Stomach (tissue), 9 donors: Measurements from ENCODE around the gene SCAMP4. TPM values are rescaled to one million over a fixed set of nuclear protein-coding genes. Genes with fewer than 3 reads are reported as not detected.

Source experiments
- DNase-seq, 2 donors: peaks; one replicate each; pipeline versions ENCODE4 v3.0.0 to v3.0.0-alpha.2; 2013 to 2019
- H3K27ac ChIP-seq, 5 donors: fragments of 200-600 bp in 4 of 5; sonication (generic) in 4 of 5; one replicate each; pipeline ENCODE4 v1.5.1; 2013 to 2019; ENCODE audit warnings: mild to moderate bottlenecking in 1 of 5, moderate library complexity in 1 of 5
- H3K27me3 ChIP-seq, 3 donors: fragments of 200-600 bp; sonication (generic); one replicate each; pipeline ENCODE4 v1.5.1; 2017 to 2019; ENCODE audit warnings: mixed run types in 1 of 3
- H3K36me3 ChIP-seq, 4 donors: fragments of 200-600 bp; sonication (generic); 1 replicate in 3 of 4; 2 replicates in 1 of 4; pipeline ENCODE4 v1.5.1; 2016 to 2019
- H3K4me1 ChIP-seq, 4 donors: fragments of 200-600 bp; sonication (generic); one replicate each; pipeline ENCODE4 v1.5.1; 2016 to 2019
- H3K4me3 ChIP-seq, 4 donors: fragments of 200-600 bp; sonication (generic) in 3 of 4; one replicate each; pipeline ENCODE4 v1.5.1; 2016 to 2019; ENCODE audit warnings: mild to moderate bottlenecking in 1 of 4
- H3K9me3 ChIP-seq, 4 donors: fragments of 200-600 bp; sonication (generic); one replicate each; pipeline ENCODE4 v1.5.1; 2016 to 2019
- CTCF ChIP-seq, 7 experiments: fragments of 450-650 bp in 4 of 7; fragments of 200-600 bp in 3 of 7; sonication (generic) in 3 of 7; IDR thresholded peaks; one replicate each; pipeline ENCODE4 v1.5.1; 2016 to 2019; ENCODE audit warnings: antibody characterized with exemption in 7 of 7, control low read depth in 2 of 7, mild to moderate bottlenecking in 1 of 7
- EP300 ChIP-seq: sonication (generic); formaldehyde crosslinking; IDR thresholded peaks from one replicate; pipeline ENCODE4 v1.6.1; 2017; ENCODE audit warnings: antibody characterized with exemption
- POLR2A ChIP-seq, 4 donors: fragments of 450-650 bp; IDR thresholded peaks; one replicate each; pipeline ENCODE4 v1.6.1; 2016; ENCODE audit warnings: antibody characterized with exemption in 4 of 4, control low read depth in 2 of 4, mild to moderate bottlenecking in 1 of 4, moderate library complexity in 1 of 4
- POLR2AphosphoS5 ChIP-seq, 3 donors: sonication (generic); formaldehyde crosslinking; IDR thresholded peaks; one replicate each; pipeline ENCODE4 v1.6.1; 2016; ENCODE audit warnings: antibody characterized with exemption in 3 of 3
- WGBS, 5 donors: extraction: QIAGEN DNeasy Blood & Tissue Kit in 3 of 5; methylation state at CpG; one replicate each; pipeline versions ENCODE4 v1.1.5 to v1.1.7; 2013 to 2018; 5-methylcytosine and 5-hydroxymethylcytosine counted together
- intact Hi-C: fragments of 100-400 bp; cut with DNase I; formaldehyde crosslinking; loops from one replicate; pipeline ENCODE4 v1.15.1; 2023; ENCODE audit warnings: low total_unique reads
- polyA plus RNA-seq, 3 donors: library from polyadenylated mRNA; stranded (reverse); fragments of 200-250 nt; gene quantifications; one replicate each; pipeline ENCODE4 v1.2.3, GENCODE V29; 2013
- total RNA-seq, 5 donors: library from RNA; depleted of rRNA; stranded (reverse); fragments of >200 nt; gene quantifications; one replicate each; pipeline versions ENCODE4 v1.1.0 to v1.2.3, GENCODE V29; 2014 to 2016
- donor health status: healthy with polysubstance abuse.
- donor health status: Bipolar disorder and iron deficiency.
- donor health status: healthy.

SCAMP4 gene
- total and polyA plus RNA-seq, 8 donors = 7.8 to 77.6 (median 18.6) TPM

- TF ChIP-seq POLR2A (IDR thresholded peaks at IDR 0.05) (no peak), CTCF (IDR thresholded peaks at IDR 0.05) (no peak), POLR2AphosphoS5 (IDR thresholded peaks at IDR 0.05) (no peak), EP300 (no peak)
- intact Hi-C loops = no loop called here
- Histone ChIP-seq H3K36me3 (peaks cover 16 to 54% (median 45%) of the 10 kb centered on the region in 4 donors), H3K27me3 (no peaks in the 10 kb centered on the region), H3K27ac (no peak overlapping the region), H3K4me1 (peaks cover 0 to 16% (median 6%) of the 10 kb centered on the region in 4 donors), H3K9me3 (no peaks in the 10 kb centered on the region), H3K4me3 (no peak overlapping the region)
- 88 to 93% (median 90%) methylated on average over 29 to 38 of the region's 38 CpGs for WGBS, 5 donors
- DNase-seq = no peak
Observed at GRCh38 chr19:1970003-1970805, 65.0 kb downstream of the SCAMP4 start.

GRCh38 chr19:1970806-1971502 lies 65.8 kb downstream of the SCAMP4 start:
- no peak for DNase-seq
- Histone ChIP-seq H3K27me3 (no peaks in the 10 kb centered on the region), H3K9me3 (no peaks in the 10 kb centered on the region), H3K27ac (no peak overlapping the region), H3K36me3 (peaks cover 20 to 54% (median 52%) of the 10 kb centered on the region in 4 donors), H3K4me3 (no peak overlapping the region), H3K4me1 (peaks cover 0 to 16% (median 6%) of the 10 kb centered on the region in 4 donors)
- intact Hi-C loops = no loop called here
- TF ChIP-seq POLR2AphosphoS5 (IDR thresholded peaks at IDR 0.05) = no peak
- WGBS, 5 donors = 90 to 95% (median 94%) methylated on average over 17 to 27 of the region's 27 CpGs

DNA sequence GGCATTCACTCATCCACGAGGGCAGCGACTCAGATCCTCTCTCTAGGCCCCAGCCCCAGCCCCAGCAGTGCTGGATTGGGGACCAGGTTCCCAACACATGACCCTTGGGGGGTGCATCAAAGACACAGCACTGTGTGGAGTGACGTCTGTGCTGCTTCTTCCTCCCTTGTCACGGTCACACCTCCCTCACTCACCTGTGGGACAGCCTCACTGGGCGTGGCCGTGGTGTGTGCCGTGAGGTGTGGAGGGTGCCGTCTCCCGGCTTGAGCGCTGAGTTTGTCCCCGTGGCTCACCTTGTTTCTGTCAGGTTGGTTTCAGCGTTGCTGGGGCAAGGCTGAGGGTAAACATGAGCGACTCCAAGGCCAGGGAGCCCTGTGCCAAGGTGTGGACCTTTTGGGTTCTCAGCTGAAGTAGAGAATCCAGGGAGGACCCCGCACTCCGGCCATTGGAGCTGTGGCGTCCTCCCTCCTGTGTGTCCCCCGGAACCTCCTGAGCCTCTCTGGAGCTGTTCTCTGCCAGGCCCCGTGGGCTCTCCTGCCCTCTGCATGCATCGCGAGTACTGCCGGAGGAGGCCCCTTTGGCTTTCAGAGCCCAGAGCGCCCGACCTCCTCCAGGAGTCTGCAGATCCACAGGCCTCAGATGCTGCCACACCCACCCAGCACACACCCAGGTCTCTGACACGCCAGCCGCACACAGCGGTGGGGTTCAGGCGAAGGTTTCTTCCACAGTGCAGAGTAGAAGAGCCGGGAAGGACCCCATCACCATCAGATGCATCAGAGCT lies 69.4 kb downstream of the SCAMP4 start:
- TF ChIP-seq EP300 = no peak
- TF ChIP-seq CTCF (IDR thresholded peaks at IDR 0.05) = no peak
- no peak for TF ChIP-seq POLR2A (IDR thresholded peaks at IDR 0.05)
- TF ChIP-seq POLR2AphosphoS5 (IDR thresholded peaks at IDR 0.05) = no peak
- WGBS, 5 donors = 59 to 77% (median 70%) methylated on average over 19 to 28 of the region's 28 CpGs
- Histone ChIP-seq H3K4me3 (no peak overlapping the region), H3K36me3 (peaks cover 28 to 81% (median 69%) of the 10 kb centered on the region in 4 donors), H3K27me3 (no peaks in the 10 kb centered on the region), H3K9me3 (no peaks in the 10 kb centered on the region), H3K4me1 (peaks cover 0 to 9% (median 4%) of the 10 kb centered on the region in 4 donors), H3K27ac (no peak overlapping the region)
- DNase-seq = no peak
- intact Hi-C loops = no loop called here

- intact Hi-C loops = no loop called here
- H3K4me1 ChIP-seq = peaks cover 0 to 9% (median 4%) of the 10 kb centered on the region in 4 donors
- TF ChIP-seq EP300 = no peak
- TF ChIP-seq POLR2A (IDR thresholded peaks at IDR 0.05) = no peak
- no peak for TF ChIP-seq CTCF (IDR thresholded peaks at IDR 0.05)
- no peak for TF ChIP-seq POLR2AphosphoS5 (IDR thresholded peaks at IDR 0.05)
- H3K4me3 ChIP-seq = no peak overlapping the region
- no peaks in the 10 kb centered on the region for H3K9me3 ChIP-seq
- peaks cover 28 to 81% (median 69%) of the 10 kb centered on the region in 4 donors for H3K36me3 ChIP-seq
- no peaks in the 10 kb centered on the region for H3K27me3 ChIP-seq
- WGBS, 5 donors = 79 to 83% (median 81%) methylated on average over 13 to 20 of the region's 20 CpGs
- peak in 1 of 2 donors; percentile 62 for DNase-seq
- H3K27ac ChIP-seq = no peak overlapping the region
Observed at GRCh38 chr19:1975162-1975480, 69.9 kb downstream of the SCAMP4 start.

Other genes with a start within 250 kb of the SCAMP4 start
- gene ONECUT3, start 151.9 kb upstream of the SCAMP4 start, total RNA-seq = under 1 TPM in 2 of 5 donors, not detected in 3; 0.29 to 0.37 TPM
- under 1 TPM in 1 of 3 donors, not detected in 2; 0.13 TPM for gene ONECUT3, start 151.9 kb upstream of the SCAMP4 start, polyA plus RNA-seq
- gene ATP8B3, start 93.1 kb upstream of the SCAMP4 start, total RNA-seq = 1 to 10 TPM in 1 of 5 donors, not detected in 4; 1.3 TPM
- 1 to 10 TPM in 1 of 3 donors, under 1 TPM in 2; 0.15 to 1.4 (median 0.31) TPM for gene ATP8B3, start 93.1 kb upstream of the SCAMP4 start, polyA plus RNA-seq
- gene REXO1, start 56.9 kb upstream of the SCAMP4 start, total RNA-seq = 100 to 1,000 TPM in 1 of 5 donors, 10 to 100 TPM in 4; 10.1 to 164 (median 25.7) TPM
- gene REXO1, start 56.9 kb upstream of the SCAMP4 start, polyA plus RNA-seq = 10 to 100 TPM; 10.1 to 15.5 (median 15.2) TPM
- 10 to 100 TPM in 2 of 5 donors, 1 to 10 TPM in 2, not detected in 1; 3.5 to 31.9 (median 15.8) TPM for gene KLF16, start 41.8 kb upstream of the SCAMP4 start, total RNA-seq
- gene KLF16, start 41.8 kb upstream of the SCAMP4 start, polyA plus RNA-seq = 1 to 10 TPM; 5.0 to 7.6 (median 6.6) TPM
- gene ABHD17A, start 19.9 kb upstream of the SCAMP4 start, total RNA-seq = 100 to 1,000 TPM in 1 of 5 donors, 10 to 100 TPM in 4; 25.7 to 177 (median 33.0) TPM
- gene ABHD17A, start 19.9 kb upstream of the SCAMP4 start, polyA plus RNA-seq = 10 to 100 TPM; 73.0 to 76.3 (median 75.5) TPM
- 10 to 100 TPM in 3 of 5 donors, 1 to 10 TPM in 2; 4.2 to 75.9 (median 18.3) TPM for gene ADAT3, start within 50 bp of the SCAMP4 start, total RNA-seq
- 1 to 10 TPM; 5.5 to 6.7 (median 6.0) TPM for gene ADAT3, start within 50 bp of the SCAMP4 start, polyA plus RNA-seq
- gene CSNK1G2, start 35.8 kb downstream of the SCAMP4 start, total RNA-seq = 100 to 1,000 TPM in 3 of 5 donors, 10 to 100 TPM in 2; 35.8 to 210 (median 106) TPM
- gene CSNK1G2, start 35.8 kb downstream of the SCAMP4 start, polyA plus RNA-seq = 10 to 100 TPM; 30.2 to 44.9 (median 37.3) TPM
- 10 to 100 TPM; 17.9 to 39.6 (median 33.3) TPM for gene BTBD2, start 110.3 kb downstream of the SCAMP4 start, total RNA-seq
- gene BTBD2, start 110.3 kb downstream of the SCAMP4 start, polyA plus RNA-seq = 10 to 100 TPM; 39.9 to 50.2 (median 40.9) TPM
- 100 to 1,000 TPM in 2 of 5 donors, 10 to 100 TPM in 3; 38.7 to 192 (median 83.9) TPM for gene MKNK2, start 145.8 kb downstream of the SCAMP4 start, total RNA-seq
- gene MKNK2, start 145.8 kb downstream of the SCAMP4 start, polyA plus RNA-seq = 100 to 1,000 TPM; 102 to 164 (median 130) TPM
- gene MOB3A, start 190.9 kb downstream of the SCAMP4 start, total RNA-seq = 100 to 1,000 TPM in 2 of 5 donors, 10 to 100 TPM in 2, 1 to 10 TPM in 1; 9.9 to 181 (median 41.4) TPM
- 10 to 100 TPM; 12.6 to 17.4 (median 14.1) TPM for gene MOB3A, start 190.9 kb downstream of the SCAMP4 start, polyA plus RNA-seq
- 1 to 10 TPM in 2 of 5 donors, not detected in 3; 3.5 to 7.5 TPM for gene IZUMO4, start 191.5 kb downstream of the SCAMP4 start, total RNA-seq
- gene IZUMO4, start 191.5 kb downstream of the SCAMP4 start, polyA plus RNA-seq = 10 to 100 TPM in 1 of 3 donors, 1 to 10 TPM in 2; 8.1 to 22.3 (median 9.6) TPM
- 100 to 1,000 TPM in 4 of 5 donors, 10 to 100 TPM in 1; 49.0 to 340 (median 134) TPM for gene AP3D1, start 246.2 kb downstream of the SCAMP4 start, total RNA-seq
- gene AP3D1, start 246.2 kb downstream of the SCAMP4 start, polyA plus RNA-seq = 10 to 100 TPM; 53.8 to 59.6 (median 59.4) TPM